Astrocyte (in vitro differentiated cells and primary cell): ENCODE results near the gene CACNB1. TPM values are rescaled to one million over a fixed set of nuclear protein-coding genes. Genes with fewer than 3 reads are reported as not detected.
"Not testable (repeated sequence)": the region's sequence is repeated elsewhere in the genome, so short reads cannot be mapped to it uniquely, and the experiment has no call there.

Experiments
- DNase-seq: peaks from one replicate; pipeline ENCODE4 v3.0.0-alpha.2; 2010; ENCODE audit warnings: low read depth
- FAIRE-seq: peaks from 2 replicates; lab custom pipeline; 2011; peaks lifted over from hg19 to GRCh38; lab: Jason Lieb, UNC
- H2AFZ ChIP-seq: 2 replicates; pipeline ENCODE4 v1.6.0; 2012; ENCODE audit warnings: low read depth, low read length, inconsistent platforms
- H3K27ac ChIP-seq: 2 replicates; pipeline ENCODE4 v1.5.1; 2011; ENCODE audit warnings: low read depth, low read length, inconsistent platforms
- H3K27me3 ChIP-seq: 2 replicates; pipeline ENCODE4 v1.6.0; 2011; ENCODE audit warnings: low read length, inconsistent platforms; ENCODE audit not compliant: insufficient read depth
- H3K36me3 ChIP-seq: 2 replicates; pipeline ENCODE4 v1.5.1; 2011; ENCODE audit warnings: low read length, inconsistent platforms; ENCODE audit not compliant: insufficient read depth
- H3K4me1 ChIP-seq: 2 replicates; pipeline ENCODE4 v1.5.1; 2011; ENCODE audit warnings: low read length, inconsistent platforms; ENCODE audit not compliant: insufficient read depth
- H3K4me2 ChIP-seq: 2 replicates; pipeline ENCODE4 v1.6.0; 2012; ENCODE audit warnings: low read length, inconsistent platforms
- H3K4me3 ChIP-seq: 2 replicates; pipeline ENCODE4 v1.5.1; 2011; ENCODE audit warnings: low read depth, mild to moderate bottlenecking, low read length, inconsistent platforms; ENCODE audit not compliant: insufficient read depth
- H3K79me2 ChIP-seq: 2 replicates; pipeline ENCODE4 v1.6.0; 2012; ENCODE audit warnings: mild to moderate bottlenecking, low read length, inconsistent platforms; ENCODE audit not compliant: insufficient read depth
- H3K9ac ChIP-seq: 2 replicates; pipeline ENCODE4 v1.6.0; 2012; ENCODE audit warnings: mild to moderate bottlenecking, low read length, inconsistent platforms
- H3K9me3 ChIP-seq: 2 replicates; pipeline ENCODE4 v1.5.1; 2012; ENCODE audit warnings: low read depth, mild to moderate bottlenecking, low read length, inconsistent platforms; ENCODE audit not compliant: insufficient read depth
- H4K20me1 ChIP-seq: 2 replicates; pipeline ENCODE4 v1.6.0; 2012; ENCODE audit warnings: low read length, inconsistent platforms; ENCODE audit not compliant: insufficient read depth
- H3K27ac Mint-ChIP-seq: one replicate; pipeline ENCODE4 v1.8.0; 2021; ENCODE audit warnings: mild to moderate bottlenecking, mixed read lengths; ENCODE audit not compliant: unreplicated experiment
- H3K27me3 Mint-ChIP-seq: one replicate; pipeline ENCODE4 v1.8.0; 2021; ENCODE audit warnings: low read depth, mixed read lengths; ENCODE audit not compliant: unreplicated experiment
- H3K36me3 Mint-ChIP-seq: one replicate; pipeline ENCODE4 v1.8.0; 2021; ENCODE audit warnings: low read depth, mixed read lengths; ENCODE audit not compliant: unreplicated experiment
- H3K4me1 Mint-ChIP-seq: one replicate; pipeline ENCODE4 v1.8.0; 2021; ENCODE audit warnings: low read depth, mixed read lengths; ENCODE audit not compliant: unreplicated experiment
- H3K4me3 Mint-ChIP-seq: one replicate; pipeline ENCODE4 v1.8.0; 2021; ENCODE audit warnings: mild to moderate bottlenecking, moderate library complexity, mixed read lengths; ENCODE audit not compliant: unreplicated experiment
- H3K9me3 Mint-ChIP-seq: one replicate; pipeline ENCODE4 v1.8.0; 2021; ENCODE audit warnings: mild to moderate bottlenecking, mixed read lengths; ENCODE audit not compliant: unreplicated experiment
- CTCF ChIP-seq: IDR thresholded peaks from 2 replicates; pipeline ENCODE4 v1.5.1; 2011; ENCODE audit warnings: low read depth, mild to moderate bottlenecking, inconsistent platforms, low read length, moderate library complexity; ENCODE audit not compliant: insufficient read depth
- EZH2 ChIP-seq: IDR thresholded peaks from 2 replicates; pipeline ENCODE4 v1.6.1; 2012; ENCODE audit warnings: mild to moderate bottlenecking, low read length, inconsistent platforms; ENCODE audit not compliant: insufficient read depth
- total RNA-seq: library from RNA; stranded (reverse); gene quantifications from 2 replicates; pipeline ENCODE4 v1.2.1, GENCODE V29; 2021

Gene CACNB1
- total RNA-seq, 1 donor from 2014 or later, result 16.6 TPM

DNA sequence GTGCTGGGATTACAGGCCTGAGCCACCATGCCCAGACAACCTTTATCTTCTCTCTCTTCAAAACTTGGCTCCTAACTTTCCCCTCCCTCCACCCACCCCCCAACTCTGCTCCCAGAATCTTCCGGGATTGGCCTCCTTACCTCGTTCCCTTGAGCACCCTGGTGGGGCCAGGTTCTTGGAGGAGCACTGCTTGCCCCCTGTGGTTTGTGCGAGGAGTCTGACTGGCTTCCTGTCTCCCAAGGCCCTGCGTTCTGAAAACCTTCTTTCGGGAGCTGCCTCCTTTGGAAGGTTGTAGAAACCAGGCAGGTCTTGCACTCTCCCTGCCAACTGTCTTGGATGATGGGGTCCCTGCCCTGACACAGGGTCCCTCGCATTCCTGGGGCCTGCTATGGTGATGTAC, 65.9 kb downstream of the CACNB1 start:
- H3K36me3 Mint-ChIP-seq, result peaks cover 2% of the 10 kb centered on the region
- Histone ChIP-seq H3K27me3 (no peaks in the 10 kb centered on the region), H3K4me2 (peak overlapping the region; percentile 42), H3K79me2 (no peaks in the 10 kb centered on the region), H3K4me3 (no peak overlapping the region), H3K36me3 (no peaks in the 10 kb centered on the region), H3K9ac (no peak overlapping the region), H3K4me1 (peaks cover 12% of the 10 kb centered on the region), H3K27ac (no peak overlapping the region), H4K20me1 (no peaks in the 10 kb centered on the region), H2AFZ (peak overlapping the region; percentile 39), H3K9me3 (no peaks in the 10 kb centered on the region)
- DNase-seq, result peak; percentile 24
- H3K4me3 Mint-ChIP-seq, result no peak overlapping the region
- H3K27ac Mint-ChIP-seq, result peak overlapping the region; percentile 75
- peaks cover under 1% of the 10 kb centered on the region for H3K9me3 Mint-ChIP-seq
- H3K27me3 Mint-ChIP-seq, result no peaks in the 10 kb centered on the region
- H3K4me1 Mint-ChIP-seq, result peaks cover 14% of the 10 kb centered on the region
- TF ChIP-seq EZH2 (no peak), CTCF (no peak)
- no peak for FAIRE-seq

GRCh38 chr17:39130205-39130604, 67.3 kb downstream of the CACNB1 start:
- peaks cover 16% of the 10 kb centered on the region for H3K4me1 Mint-ChIP-seq
- Histone ChIP-seq H3K27me3 (no peaks in the 10 kb centered on the region), H3K4me1 (peaks cover 11% of the 10 kb centered on the region), H4K20me1 (no peaks in the 10 kb centered on the region), H3K4me3 (no peak overlapping the region), H3K4me2 (no peak overlapping the region), H3K36me3 (no peaks in the 10 kb centered on the region), H3K79me2 (no peaks in the 10 kb centered on the region), H3K27ac (no peak overlapping the region), H3K9me3 (no peaks in the 10 kb centered on the region), H2AFZ (no peak overlapping the region), H3K9ac (no peak overlapping the region)
- TF ChIP-seq CTCF (no peak), EZH2 (no peak)
- no peak overlapping the region for H3K27ac Mint-ChIP-seq
- no peaks in the 10 kb centered on the region for H3K27me3 Mint-ChIP-seq
- DNase-seq (no peak), FAIRE-seq (no peak)
- H3K4me3 Mint-ChIP-seq, result no peak overlapping the region
- H3K36me3 Mint-ChIP-seq, result no peaks in the 10 kb centered on the region
- no peaks in the 10 kb centered on the region for H3K9me3 Mint-ChIP-seq

GRCh38 chr17:39129544-39129943, 67.9 kb downstream of the CACNB1 start:
- FAIRE-seq, H3K9ac ChIP-seq, H3K79me2 ChIP-seq, H2AFZ ChIP-seq, H3K36me3 Mint-ChIP-seq, H3K27ac Mint-ChIP-seq, H3K27ac ChIP-seq, H3K9me3 ChIP-seq, H4K20me1 ChIP-seq, H3K4me1 ChIP-seq, H3K9me3 Mint-ChIP-seq, H3K4me3 Mint-ChIP-seq, H3K36me3 ChIP-seq, H3K27me3 ChIP-seq, H3K4me3 ChIP-seq, DNase-seq, H3K4me2 ChIP-seq, H3K27me3 Mint-ChIP-seq: not testable (repeated sequence)
- peaks cover 15% of the 10 kb centered on the region for H3K4me1 Mint-ChIP-seq
